Fibroblast of the conjunctiva (primary cell): ENCODE data around the gene TMEM184C.

Experiments
- DNase-seq: peaks from one replicate; pipeline ENCODE4 v3.0.0-alpha.2; 2010; ENCODE audit warnings: low read depth

Gene TMEM184C

GRCh38 chr4:147617173-147617840 lies at the start of gene TMEM184C:
Gene TMEM184C (plus strand): TSS chr4:147617397. CDS start chr4:147617957, 560 bp downstream.
- peak; percentile 88 for DNase-seq

GRCh38 chr4:147570616-147571015 lies 46.6 kb upstream of the TMEM184C start:
- DNase-seq = no peak

- DNase-seq = no peak
Measured at GRCh38 chr4:147571036-147571770, 46.0 kb upstream of the TMEM184C start.

GRCh38 chr4:147576084-147576483 lies 41.1 kb upstream of the TMEM184C start:
- DNase-seq = no peak

- peak; percentile 69 for DNase-seq
Measured at GRCh38 chr4:147578051-147578476, 39.1 kb upstream of the TMEM184C start.

GRCh38 chr4:147578593-147578992 lies 38.6 kb upstream of the TMEM184C start:
- no peak for DNase-seq

- DNase-seq = no peak
Measured at GRCh38 chr4:147580396-147580795, 36.8 kb upstream of the TMEM184C start.

GRCh38 chr4:147581606-147582350 lies 35.4 kb upstream of the TMEM184C start:
- no peak for DNase-seq

GRCh38 chr4:147582386-147583060 lies 34.7 kb upstream of the TMEM184C start:
- DNase-seq = no peak

GRCh38 chr4:147583876-147584275 lies 33.3 kb upstream of the TMEM184C start:
- no peak for DNase-seq

GRCh38 chr4:147586032-147586431 lies 31.2 kb upstream of the TMEM184C start:
- DNase-seq = no peak

GRCh38 chr4:147586637-147587036 lies 30.6 kb upstream of the TMEM184C start:
- DNase-seq = no peak

- no peak for DNase-seq
Measured at GRCh38 chr4:147587041-147587440, 30.2 kb upstream of the TMEM184C start.

- DNase-seq = no peak
Measured at GRCh38 chr4:147589586-147589985, 27.6 kb upstream of the TMEM184C start.

GRCh38 chr4:147590249-147590920 lies 26.8 kb upstream of the TMEM184C start:
- DNase-seq = peak; percentile 61

- no peak for DNase-seq
Measured at GRCh38 chr4:147591106-147591505, 26.1 kb upstream of the TMEM184C start.

GRCh38 chr4:147594107-147594506 lies 23.1 kb upstream of the TMEM184C start:
- DNase-seq = no peak

- DNase-seq = no peak
Measured at GRCh38 chr4:147594578-147594977, 22.6 kb upstream of the TMEM184C start.

- DNase-seq = no peak
Measured at GRCh38 chr4:147596377-147596776, 20.8 kb upstream of the TMEM184C start.

GRCh38 chr4:147596981-147597380 lies 20.2 kb upstream of the TMEM184C start:
- DNase-seq = peak; percentile 41

GRCh38 chr4:147597561-147597960 lies 19.6 kb upstream of the TMEM184C start:
- DNase-seq = no peak

- no peak for DNase-seq
Measured at GRCh38 chr4:147599206-147599605, 18.0 kb upstream of the TMEM184C start.
